Measurements from ENCODE around the gene CAV3. TPM values are rescaled to one million over a fixed set of nuclear protein-coding genes. Genes with fewer than 3 reads are reported as not detected.

CAV3 gene
- total RNA-seq, 4 donors from 2014 or later: 0.52 to 0.79 TPM; not detected in 2

DNA sequence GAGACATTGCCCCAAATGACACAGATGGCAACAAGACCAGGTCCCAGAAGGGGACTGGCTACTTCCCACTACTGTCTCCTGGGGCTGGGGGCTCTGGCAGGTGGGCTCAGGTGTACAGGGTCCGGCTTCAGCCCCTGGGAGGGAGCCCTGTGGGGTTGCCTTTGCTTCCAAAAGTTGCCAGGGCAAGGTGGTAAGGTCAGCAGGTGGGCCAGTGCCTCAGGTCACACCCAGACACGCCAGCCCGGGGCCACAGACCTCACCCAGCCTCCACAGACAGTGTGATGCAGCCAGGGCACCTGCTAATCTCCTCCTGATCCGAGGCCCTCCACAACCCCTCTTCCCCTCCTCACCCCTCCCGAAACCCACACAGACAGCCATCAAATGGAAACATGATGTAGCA is 28.3 kb downstream of the CAV3 start:
- TF ChIP-seq POLR2A (IDR thresholded peaks at IDR 0.05): no peak
- TF ChIP-seq, protein P1, sequence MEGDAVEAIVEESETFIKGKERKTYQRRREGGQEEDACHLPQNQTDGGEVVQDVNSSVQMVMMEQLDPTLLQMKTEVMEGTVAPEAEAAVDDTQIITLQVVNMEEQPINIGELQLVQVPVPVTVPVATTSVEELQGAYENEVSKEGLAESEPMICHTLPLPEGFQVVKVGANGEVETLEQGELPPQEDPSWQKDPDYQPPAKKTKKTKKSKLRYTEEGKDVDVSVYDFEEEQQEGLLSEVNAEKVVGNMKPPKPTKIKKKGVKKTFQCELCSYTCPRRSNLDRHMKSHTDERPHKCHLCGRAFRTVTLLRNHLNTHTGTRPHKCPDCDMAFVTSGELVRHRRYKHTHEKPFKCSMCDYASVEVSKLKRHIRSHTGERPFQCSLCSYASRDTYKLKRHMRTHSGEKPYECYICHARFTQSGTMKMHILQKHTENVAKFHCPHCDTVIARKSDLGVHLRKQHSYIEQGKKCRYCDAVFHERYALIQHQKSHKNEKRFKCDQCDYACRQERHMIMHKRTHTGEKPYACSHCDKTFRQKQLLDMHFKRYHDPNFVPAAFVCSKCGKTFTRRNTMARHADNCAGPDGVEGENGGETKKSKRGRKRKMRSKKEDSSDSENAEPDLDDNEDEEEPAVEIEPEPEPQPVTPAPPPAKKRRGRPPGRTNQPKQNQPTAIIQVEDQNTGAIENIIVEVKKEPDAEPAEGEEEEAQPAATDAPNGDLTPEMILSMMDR (IDR thresholded peaks at IDR 0.05): no peak
- WGBS, 2 donors: 80 to 82% methylated on average over 5 of the region's 5 CpGs
- intact Hi-C loops (cut with DNase I; ENCODE audit: low total_unique reads): no loop called here
- DNase-seq (ENCODE audit: low spot score in 2 of 2): no peak
- no peak overlapping the region for H3K4me3 ChIP-seq (ENCODE audit: low read depth, poor library complexity, severe bottlenecking)

DNA sequence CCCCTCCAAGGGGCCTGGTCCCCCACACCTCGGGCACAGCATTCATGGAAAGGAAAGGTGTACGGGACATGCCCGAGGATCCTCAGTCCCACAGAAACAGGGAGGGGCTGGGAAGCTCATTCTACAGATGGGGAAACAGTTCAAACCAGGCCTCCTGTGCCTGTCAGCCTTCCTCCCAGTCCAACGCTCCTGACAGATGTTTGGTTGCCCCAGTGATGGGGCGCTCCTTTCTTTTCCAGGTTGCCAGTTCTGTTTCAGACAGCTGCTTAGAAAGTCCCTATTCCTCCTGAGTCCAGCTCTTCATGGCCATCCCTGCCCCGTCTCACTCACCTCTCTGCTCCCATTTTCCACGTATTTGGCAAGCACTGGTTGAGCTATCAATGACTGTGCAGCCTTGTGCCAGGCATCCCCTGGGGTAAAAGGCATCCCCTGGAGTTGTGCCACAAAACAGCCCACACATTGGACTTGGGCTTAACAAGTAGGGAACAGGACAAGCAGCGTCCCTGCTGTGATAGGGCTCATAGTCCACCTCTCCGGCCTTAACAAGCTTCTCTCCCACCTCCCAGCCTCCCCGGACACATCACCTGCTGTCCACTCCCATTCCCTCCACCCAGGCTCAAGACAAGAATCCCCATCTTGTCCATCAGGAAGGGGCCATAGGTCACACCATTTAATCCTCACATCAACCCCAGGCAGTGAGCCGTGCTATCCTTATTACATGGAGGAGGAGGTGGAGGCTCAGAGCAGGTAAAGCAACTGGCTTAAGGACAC is 29.2 kb downstream of the CAV3 start:
- H3K4me3 ChIP-seq (ENCODE audit: low read depth, poor library complexity, severe bottlenecking): no peak overlapping the region
- 78 to 84% methylated on average over 11 of the region's 11 CpGs for WGBS, 2 donors
- intact Hi-C loops (cut with DNase I; ENCODE audit: low total_unique reads): no loop called here
- DNase-seq (ENCODE audit: low spot score in 2 of 2): no peak
- TF ChIP-seq, protein P1 (IDR thresholded peaks at IDR 0.05): no peak
- TF ChIP-seq POLR2A (IDR thresholded peaks at IDR 0.05): no peak

DNA sequence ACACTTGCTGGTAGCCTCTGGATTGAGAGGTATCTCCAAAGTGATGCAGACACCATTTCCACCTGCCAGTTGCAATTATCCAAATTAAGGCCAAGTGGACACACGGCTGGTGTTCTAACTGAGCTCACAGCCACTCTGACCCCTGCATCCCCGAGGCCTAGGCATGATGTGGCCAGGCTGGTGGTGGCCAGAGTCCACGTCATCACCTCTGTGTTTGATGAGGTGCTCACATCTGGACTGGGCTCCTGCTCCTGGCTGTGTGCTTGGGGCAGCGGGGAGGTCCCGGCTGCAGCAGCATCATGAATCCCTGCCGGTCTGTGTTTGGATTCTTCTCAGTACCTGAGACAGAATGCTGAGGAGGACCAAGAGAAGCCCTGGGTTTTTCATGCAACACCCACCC is 30.9 kb downstream of the CAV3 start:
- no peak for DNase-seq (ENCODE audit: low spot score in 2 of 2)
- no peak overlapping the region for H3K4me3 ChIP-seq (ENCODE audit: low read depth, poor library complexity, severe bottlenecking)
- intact Hi-C loops (cut with DNase I; ENCODE audit: low total_unique reads): no loop called here
- TF ChIP-seq, protein P1 (IDR thresholded peaks at IDR 0.05): no peak
- no peak for TF ChIP-seq POLR2A (IDR thresholded peaks at IDR 0.05)
- WGBS, 2 donors: 92 to 93% methylated on average over 6 of the region's 6 CpGs

DNA sequence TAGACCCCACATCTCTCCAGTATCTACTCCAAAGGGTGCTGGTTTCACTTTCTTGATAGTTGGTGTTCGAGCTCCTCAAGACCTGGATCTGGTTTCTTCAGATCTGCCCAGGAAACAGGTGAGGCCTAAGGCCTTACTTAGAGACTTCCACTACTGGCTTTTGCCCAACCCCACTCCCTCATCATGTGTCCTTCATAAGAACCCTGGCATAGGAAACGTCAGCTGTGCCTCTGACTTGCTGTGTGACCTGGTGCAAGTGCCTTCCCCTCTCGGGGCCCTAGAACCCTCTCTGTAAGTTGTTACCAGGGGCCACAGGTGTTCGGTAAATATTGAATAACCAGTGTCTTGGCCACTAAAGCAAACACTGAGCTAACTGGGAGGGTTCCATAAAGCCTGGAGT is 31.9 kb downstream of the CAV3 start:
- H3K4me3 ChIP-seq (ENCODE audit: low read depth, poor library complexity, severe bottlenecking): no peak overlapping the region
- 80 to 81% methylated on average over 4 of the region's 4 CpGs for WGBS, 2 donors
- TF ChIP-seq POLR2A (IDR thresholded peaks at IDR 0.05): no peak
- intact Hi-C loops (cut with DNase I; ENCODE audit: low total_unique reads): no loop called here
- DNase-seq (ENCODE audit: low spot score in 2 of 2): no peak

DNA sequence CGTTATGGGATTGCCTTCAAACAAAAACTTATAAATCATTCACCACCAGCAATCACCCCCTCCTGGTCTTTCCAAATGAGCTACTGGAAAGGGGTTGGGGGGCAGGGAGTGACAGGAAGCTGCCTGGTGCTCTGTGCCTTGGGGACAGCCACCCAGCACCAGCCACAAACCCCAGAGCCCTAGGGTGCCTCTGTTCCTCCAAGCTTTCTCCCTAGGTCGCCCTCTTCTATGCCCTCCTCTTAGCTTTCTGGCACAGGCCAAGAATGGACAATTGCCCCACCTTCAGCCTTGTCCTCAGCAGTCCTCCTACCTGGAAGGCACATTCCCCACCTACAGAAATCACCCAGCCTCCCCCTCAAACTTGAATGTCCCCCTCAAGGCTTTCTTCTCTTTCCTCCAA is 32.5 kb downstream of the CAV3 start:
- WGBS, 2 donors: 86 to 98% methylated on average over 2 of the region's 2 CpGs
- intact Hi-C loops (cut with DNase I; ENCODE audit: low total_unique reads): no loop called here
- TF ChIP-seq POLR2A (IDR thresholded peaks at IDR 0.05): no peak
- TF ChIP-seq, protein P1 (IDR thresholded peaks at IDR 0.05): no peak
- H3K4me3 ChIP-seq (ENCODE audit: low read depth, poor library complexity, severe bottlenecking): no peak overlapping the region
- no peak for DNase-seq (ENCODE audit: low spot score in 2 of 2)

DNA sequence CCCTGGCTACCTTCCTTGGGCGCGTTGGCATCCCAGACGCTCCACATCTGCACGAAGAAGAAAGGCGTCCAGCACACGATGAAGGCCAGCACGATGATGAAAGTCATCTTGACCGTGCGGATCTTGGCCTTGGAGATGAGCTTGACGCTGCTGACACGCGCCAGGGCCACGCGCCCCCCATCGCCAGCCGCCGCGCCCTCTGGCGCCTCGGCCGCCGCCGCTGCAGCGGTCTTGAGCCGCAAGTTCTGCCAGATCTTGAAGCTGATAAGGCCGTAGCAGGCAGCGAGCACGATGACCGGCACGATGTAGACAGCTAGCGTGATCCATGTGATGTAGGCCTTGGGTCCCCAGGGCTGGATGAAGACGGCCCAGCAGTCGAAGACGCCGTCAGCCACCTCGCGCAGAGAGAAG is 33.7 kb downstream of the CAV3 start:
- H3K4me3 ChIP-seq (ENCODE audit: low read depth, poor library complexity, severe bottlenecking): no peak overlapping the region
- WGBS, 2 donors: 45 to 46% methylated on average over 24 to 35 of the region's 37 CpGs

More for the DNA sequence above, 33.7 kb downstream of the CAV3 start:
- TF ChIP-seq, protein P1 (IDR thresholded peaks at IDR 0.05): no peak
- no peak for TF ChIP-seq POLR2A (IDR thresholded peaks at IDR 0.05)
- intact Hi-C loops (cut with DNase I; ENCODE audit: low total_unique reads): no loop called here
- DNase-seq (ENCODE audit: low spot score in 2 of 2): no peak

Data from lower leg skin (tissue), 4 donors.